ENCODE measurements around the gene EDEM3.

Gene EDEM3

GRCh38 chr1:184761969-184762485 is 7.4 kb upstream of the EDEM3 start:
- ATAC-seq (ENCODE audit: low read depth) (no peak), DNase-seq (ENCODE audit: low spot score) (no peak)
- Histone ChIP-seq H3K9me3 (ENCODE audit: severe bottlenecking) (no peaks in the 10 kb centered on the region), H3K4me1 (ENCODE audit: insufficient read depth, poor library complexity, severe bottlenecking) (no peaks in the 10 kb centered on the region), H3K4me3 (ENCODE audit: severe bottlenecking) (no peak overlapping the region), H3K36me3 (ENCODE audit: low read depth) (no peaks in the 10 kb centered on the region), H3K27me3 (ENCODE audit: insufficient read depth, poor library complexity, severe bottlenecking) (no peaks in the 10 kb centered on the region), H3K27ac (ENCODE audit: poor library complexity, severe bottlenecking) (no peak overlapping the region)
- TF ChIP-seq CTCF (IDR thresholded peaks at IDR 0.05; ENCODE audit: poor library complexity, severe bottlenecking), result no peak

GRCh38 chr1:184759651-184760050 is 5.0 kb upstream of the EDEM3 start:
- ATAC-seq (ENCODE audit: low read depth) (no peak), DNase-seq (ENCODE audit: low spot score) (no peak)
- peaks cover 3% of the 10 kb centered on the region for H3K4me1 ChIP-seq (ENCODE audit: insufficient read depth, poor library complexity, severe bottlenecking)
- no peak overlapping the region for H3K4me3 ChIP-seq (ENCODE audit: severe bottlenecking)
- H3K27me3 ChIP-seq (ENCODE audit: insufficient read depth, poor library complexity, severe bottlenecking), result no peaks in the 10 kb centered on the region
- H3K9me3 ChIP-seq (ENCODE audit: severe bottlenecking), result no peaks in the 10 kb centered on the region
- no peaks in the 10 kb centered on the region for H3K36me3 ChIP-seq (ENCODE audit: low read depth)
- TF ChIP-seq CTCF (IDR thresholded peaks at IDR 0.05; ENCODE audit: poor library complexity, severe bottlenecking), result no peak
- H3K27ac ChIP-seq (ENCODE audit: poor library complexity, severe bottlenecking), result no peak overlapping the region

GRCh38 chr1:184759112-184759511 is 4.5 kb upstream of the EDEM3 start:
- Histone ChIP-seq H3K27ac (ENCODE audit: poor library complexity, severe bottlenecking) (no peak overlapping the region), H3K4me1 (ENCODE audit: insufficient read depth, poor library complexity, severe bottlenecking) (peaks cover 3% of the 10 kb centered on the region), H3K9me3 (ENCODE audit: severe bottlenecking) (no peaks in the 10 kb centered on the region), H3K27me3 (ENCODE audit: insufficient read depth, poor library complexity, severe bottlenecking) (no peaks in the 10 kb centered on the region), H3K4me3 (ENCODE audit: severe bottlenecking) (no peak overlapping the region), H3K36me3 (ENCODE audit: low read depth) (no peaks in the 10 kb centered on the region)
- TF ChIP-seq CTCF (IDR thresholded peaks at IDR 0.05; ENCODE audit: poor library complexity, severe bottlenecking), result no peak
- ATAC-seq (ENCODE audit: low read depth), result no peak
- DNase-seq (ENCODE audit: low spot score), result no peak

- H3K4me1 ChIP-seq (ENCODE audit: insufficient read depth, poor library complexity, severe bottlenecking), result peaks cover 3% of the 10 kb centered on the region
- no peaks in the 10 kb centered on the region for H3K9me3 ChIP-seq (ENCODE audit: severe bottlenecking)
- no peak overlapping the region for H3K4me3 ChIP-seq (ENCODE audit: severe bottlenecking)
- H3K36me3 ChIP-seq (ENCODE audit: low read depth), result no peaks in the 10 kb centered on the region
- TF ChIP-seq CTCF (IDR thresholded peaks at IDR 0.05; ENCODE audit: poor library complexity, severe bottlenecking), result no peak
- DNase-seq (ENCODE audit: low spot score) (no peak), ATAC-seq (ENCODE audit: low read depth) (no peak)
- H3K27ac ChIP-seq (ENCODE audit: poor library complexity, severe bottlenecking), result no peak overlapping the region
- H3K27me3 ChIP-seq (ENCODE audit: insufficient read depth, poor library complexity, severe bottlenecking), result no peaks in the 10 kb centered on the region
Measured at GRCh38 chr1:184757891-184758290, 3.2 kb upstream of the EDEM3 start.

- Histone ChIP-seq H3K4me1 (ENCODE audit: insufficient read depth, poor library complexity, severe bottlenecking) (peaks cover 3% of the 10 kb centered on the region), H3K36me3 (ENCODE audit: low read depth) (no peaks in the 10 kb centered on the region), H3K27ac (ENCODE audit: poor library complexity, severe bottlenecking) (no peak overlapping the region), H3K9me3 (ENCODE audit: severe bottlenecking) (no peaks in the 10 kb centered on the region), H3K4me3 (ENCODE audit: severe bottlenecking) (no peak overlapping the region), H3K27me3 (ENCODE audit: insufficient read depth, poor library complexity, severe bottlenecking) (no peaks in the 10 kb centered on the region)
- DNase-seq (ENCODE audit: low spot score), result no peak
- ATAC-seq (ENCODE audit: low read depth), result no peak
- TF ChIP-seq CTCF (IDR thresholded peaks at IDR 0.05; ENCODE audit: poor library complexity, severe bottlenecking), result no peak
Measured at GRCh38 chr1:184757406-184757805, 2.7 kb upstream of the EDEM3 start.

Data from RWPE2 (cell line).